ENCODE measurements around the gene VRTN. TPM values are rescaled to one million over a fixed set of nuclear protein-coding genes. Genes with fewer than 3 reads are reported as not detected.

Gene VRTN
- total and polyA plus RNA-seq, 9 of the 15 experiments (the other 6 are each of a cell fraction or from before 2014, with no cell fraction given): 0.05 to 0.09 (median 0.06) TPM; not detected in 6

- TF ChIP-seq ZNF398 (CRISPR knock-in tag; IDR thresholded peaks at IDR 0.05) (no peak), XRCC5 (IDR thresholded peaks at IDR 0.05; ENCODE audit: low read depth, low read length) (peak; percentile 72; the same call in 1 of the 2 replicates), ZNF280B (CRISPR knock-in tag; IDR thresholded peaks at IDR 0.05) (no peak), BRCA1 (IDR thresholded peaks at IDR 0.05) (no peak), BRCA1 (CRISPR knock-in tag; IDR thresholded peaks at IDR 0.05) (no peak), TEAD2 (tag; IDR thresholded peaks at IDR 0.05) (no peak), EHMT2 (IDR thresholded peaks at IDR 0.05) (no peak), ZNF511 (CRISPR knock-in tag; IDR thresholded peaks at IDR 0.05) (no peak), ZFP36 (IDR thresholded peaks at IDR 0.05; ENCODE audit: low read depth, low read length, partially characterized antibody) (no peak), CEBPB (tag; IDR thresholded peaks at IDR 0.05) (no peak), ZFPM2 (CRISPR knock-in tag; IDR thresholded peaks at IDR 0.05) (no peak), ZNF253 (CRISPR knock-in tag; conservative IDR thresholded peaks at IDR 0.05) (no peak), TAF7 (tag; IDR thresholded peaks at IDR 0.05) (peak; percentile 54), SMAD4 (CRISPR knock-in tag; conservative IDR thresholded peaks at IDR 0.05) (peak; percentile 40; the same call in 1 of the 2 replicates), ZNF407 (IDR thresholded peaks at IDR 0.05; ENCODE audit: low read depth) (no peak), NFYB (IDR thresholded peaks at IDR 0.05; ENCODE audit: extremely low read depth, insufficient read length) (no peak)
Observed at GRCh38 chr14:74302634-74303569, 45.4 kb upstream of the VRTN start, which contains the start of gene ABCD4 (continued).
